GM10266 (cell line): ENCODE results near the gene CPHXL2.

Experiments used
- DNase-seq: peaks from one replicate; pipeline ENCODE4 v3.0.0; 2012; ENCODE audit errors: extremely low spot score
- TF ChIP-seq, protein P1 (sequence below): IDR thresholded peaks from 2 replicates; pipeline ENCODE4 v1.5.1; 2012; ENCODE audit warnings: mild to moderate bottlenecking, low read depth; ENCODE audit not compliant: control insufficient read depth, insufficient read depth; ENCODE audit errors: missing control alignments

The CPHXL2 gene

DNA sequence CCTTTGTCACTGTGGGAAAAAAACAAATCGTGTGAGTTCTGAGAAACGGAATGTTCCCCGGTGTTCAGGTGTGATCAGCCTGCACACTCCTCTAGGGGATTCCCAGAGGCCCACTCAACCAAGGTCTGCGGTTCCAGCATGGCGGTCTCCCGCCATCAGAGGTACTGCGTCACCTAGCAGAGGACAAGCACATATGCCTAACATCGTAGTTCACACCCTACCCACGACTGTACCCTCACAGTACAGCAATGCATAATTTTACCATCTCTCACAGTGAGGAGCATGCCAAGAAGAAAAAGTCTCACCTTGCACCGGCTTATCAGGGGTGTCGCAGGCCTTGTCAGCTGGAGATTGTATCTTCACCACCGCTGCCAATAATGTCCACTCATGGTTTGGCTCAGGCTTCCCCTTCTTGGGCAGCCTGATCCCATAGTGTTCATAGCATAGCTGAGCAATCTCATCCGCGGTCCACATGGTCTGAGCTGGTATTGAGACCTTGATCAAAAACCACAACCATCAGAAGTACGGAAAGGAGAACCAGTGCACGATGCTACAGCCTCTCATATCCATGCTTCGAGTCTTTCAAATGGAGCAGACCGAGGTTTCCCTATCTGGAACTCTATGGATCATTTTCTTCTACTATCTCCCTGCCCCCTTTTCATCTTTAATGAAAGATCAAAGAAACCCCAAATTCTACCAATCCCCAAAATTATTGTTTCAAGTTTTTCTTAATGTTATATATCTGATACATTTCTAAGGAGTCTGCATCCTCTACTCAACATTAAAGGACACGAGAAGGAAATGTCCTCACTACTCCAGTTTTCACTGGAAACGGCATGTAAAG lies 56.3 kb downstream of the CPHXL2 start:
- no peak for DNase-seq
- TF ChIP-seq, protein P1, sequence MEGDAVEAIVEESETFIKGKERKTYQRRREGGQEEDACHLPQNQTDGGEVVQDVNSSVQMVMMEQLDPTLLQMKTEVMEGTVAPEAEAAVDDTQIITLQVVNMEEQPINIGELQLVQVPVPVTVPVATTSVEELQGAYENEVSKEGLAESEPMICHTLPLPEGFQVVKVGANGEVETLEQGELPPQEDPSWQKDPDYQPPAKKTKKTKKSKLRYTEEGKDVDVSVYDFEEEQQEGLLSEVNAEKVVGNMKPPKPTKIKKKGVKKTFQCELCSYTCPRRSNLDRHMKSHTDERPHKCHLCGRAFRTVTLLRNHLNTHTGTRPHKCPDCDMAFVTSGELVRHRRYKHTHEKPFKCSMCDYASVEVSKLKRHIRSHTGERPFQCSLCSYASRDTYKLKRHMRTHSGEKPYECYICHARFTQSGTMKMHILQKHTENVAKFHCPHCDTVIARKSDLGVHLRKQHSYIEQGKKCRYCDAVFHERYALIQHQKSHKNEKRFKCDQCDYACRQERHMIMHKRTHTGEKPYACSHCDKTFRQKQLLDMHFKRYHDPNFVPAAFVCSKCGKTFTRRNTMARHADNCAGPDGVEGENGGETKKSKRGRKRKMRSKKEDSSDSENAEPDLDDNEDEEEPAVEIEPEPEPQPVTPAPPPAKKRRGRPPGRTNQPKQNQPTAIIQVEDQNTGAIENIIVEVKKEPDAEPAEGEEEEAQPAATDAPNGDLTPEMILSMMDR: no peak

DNA sequence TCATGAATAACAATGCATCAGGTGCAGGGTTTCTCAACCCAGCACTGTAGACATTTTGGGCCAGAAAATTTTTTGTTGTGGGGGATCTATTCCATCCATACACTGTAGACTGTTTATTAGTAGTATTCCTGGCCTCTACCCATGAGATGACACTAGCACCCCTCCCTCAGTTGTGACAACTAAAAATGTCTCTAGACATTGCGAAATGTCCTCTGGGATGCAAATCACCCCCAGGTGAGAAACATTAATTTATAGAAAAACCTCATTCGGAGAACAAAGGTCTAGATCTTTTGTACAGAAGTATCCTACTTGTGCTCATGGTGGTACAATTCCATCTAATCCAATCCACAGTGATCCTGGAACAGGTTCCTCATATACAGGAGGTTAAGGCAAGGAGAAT lies 58.0 kb downstream of the CPHXL2 start:
- TF ChIP-seq, protein P1: no peak
- DNase-seq: no peak

DNA sequence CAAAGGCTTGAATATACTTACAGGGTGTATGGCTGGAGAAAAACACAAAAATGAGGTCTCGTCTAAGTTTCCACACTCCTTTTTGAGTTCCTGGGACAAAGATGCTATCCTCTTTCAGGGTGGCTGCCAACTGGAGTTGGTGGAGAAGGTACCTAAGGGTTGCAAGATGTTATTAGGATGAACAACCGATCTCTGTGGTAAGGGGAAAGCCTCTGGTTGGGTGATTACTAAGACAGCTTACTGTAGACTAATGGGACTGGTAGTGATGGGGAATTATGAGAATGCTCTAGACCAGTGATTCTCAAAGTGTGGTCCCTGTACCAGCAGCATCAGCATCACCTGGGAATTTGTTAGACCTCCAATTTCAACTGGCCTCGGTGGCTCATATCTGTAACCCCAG lies 59.7 kb downstream of the CPHXL2 start:
- TF ChIP-seq, protein P1: no peak
- DNase-seq: no peak

DNA sequence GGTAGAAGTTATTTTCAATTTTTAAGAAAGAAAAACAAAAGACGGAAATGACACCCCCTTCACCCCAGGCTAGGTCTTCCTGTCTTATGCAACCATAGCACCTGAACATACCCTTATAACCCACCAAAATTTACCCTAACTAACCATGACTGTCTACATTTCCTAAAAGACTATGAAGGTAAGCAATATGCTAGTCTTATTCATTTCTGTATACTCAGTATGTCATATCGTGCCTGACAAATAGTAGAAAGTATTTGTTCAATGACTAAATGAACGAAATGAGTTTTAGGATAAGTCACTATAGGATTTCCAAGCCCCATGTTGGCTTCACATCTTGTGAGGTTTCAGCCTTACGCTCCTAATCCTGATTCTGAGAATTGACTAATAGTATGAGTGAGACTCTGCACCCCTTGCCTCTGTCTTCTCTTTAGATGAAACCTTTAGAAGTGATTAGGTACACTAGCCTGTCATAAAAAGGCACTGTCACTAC lies 60.2 kb downstream of the CPHXL2 start:
- no peak for DNase-seq
- TF ChIP-seq, protein P1: no peak

DNA sequence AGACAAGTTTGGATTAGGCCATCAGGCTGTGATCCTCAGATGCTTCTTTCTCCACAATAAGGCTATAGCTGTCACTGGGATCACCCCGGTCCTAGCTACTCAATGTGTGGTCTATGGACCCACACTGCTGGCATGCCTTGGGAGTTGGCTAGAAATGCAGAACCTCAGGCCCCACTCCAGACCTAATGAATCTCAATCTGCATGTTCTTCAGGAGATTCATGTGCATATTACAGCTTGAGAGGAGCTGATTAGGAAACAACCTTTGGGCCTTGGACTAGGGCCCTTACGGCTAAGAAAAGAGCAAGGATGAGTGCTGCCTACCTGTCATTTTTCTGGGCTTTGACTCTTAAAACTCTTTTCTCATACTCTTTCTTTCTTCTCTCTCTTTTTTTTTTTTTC lies 61.2 kb downstream of the CPHXL2 start:
- DNase-seq: no peak
- TF ChIP-seq, protein P1: no peak

DNA sequence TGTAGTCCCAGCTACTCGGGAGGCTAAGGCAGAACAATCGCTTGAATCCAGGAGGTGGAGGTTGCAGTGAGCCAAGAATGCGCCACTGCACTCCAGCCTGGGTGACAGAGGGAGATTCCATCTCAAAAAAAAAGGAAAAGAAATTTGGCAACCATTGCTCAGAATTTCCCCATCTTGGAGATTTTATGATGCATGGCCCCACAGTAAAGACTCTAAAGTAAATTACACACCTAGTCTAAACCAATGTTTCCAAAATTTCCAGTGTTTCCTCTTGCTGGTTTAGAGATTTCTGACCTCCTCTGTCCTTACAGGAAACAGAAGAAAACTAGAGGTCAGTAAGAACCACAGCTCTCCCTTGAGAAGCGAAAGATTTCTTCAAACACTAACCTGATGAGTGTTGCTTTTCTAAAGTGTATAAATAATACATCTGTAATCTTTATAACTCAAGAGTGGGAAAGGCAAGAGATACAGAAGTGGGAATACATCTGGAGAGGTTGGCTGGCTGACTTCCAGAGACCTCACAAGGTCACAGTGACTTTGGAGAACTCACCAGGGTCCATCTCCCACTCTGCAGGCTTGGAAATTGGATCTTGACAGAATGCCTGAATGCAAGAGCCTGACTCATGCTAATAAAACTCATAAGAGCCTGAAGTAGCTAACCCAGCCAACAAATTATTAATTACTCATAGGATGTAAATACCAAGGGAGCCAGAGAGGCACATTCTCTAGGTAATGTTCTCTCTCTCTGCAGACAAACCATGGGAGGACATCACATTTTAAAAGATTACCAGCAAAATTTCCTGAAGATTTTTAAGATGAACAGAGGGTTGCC lies 62.5 kb downstream of the CPHXL2 start:
- DNase-seq: no peak
- TF ChIP-seq, protein P1: no peak
